H1 (cell line): ENCODE results near the gene CD81. TPM values are rescaled to one million over a fixed set of nuclear protein-coding genes. Genes with fewer than 3 reads are reported as not detected.

Experiments
- CEBPB ChIP-seq: IDR thresholded peaks from 2 replicates; pipeline ENCODE4 v1.6.1; 2012; ENCODE audit warnings: low read depth, low read length
- CHD7 ChIP-seq: fragments of 300-600 bp; sonication (generic); IDR thresholded peaks from 2 replicates; pipeline ENCODE4 v1.7.1; 2012; ENCODE audit warnings: low read length, moderate library complexity, mild to moderate bottlenecking, inconsistent platforms; ENCODE audit not compliant: insufficient replicate concordance
- HDAC2 ChIP-seq, 2 experiments: fragments of 300-600 bp in 1 of 2; sonication (generic) in 1 of 2; IDR thresholded peaks; 2 replicates each; pipeline ENCODE4 v1.6.1; 2011 to 2012; ENCODE audit warnings: low read depth in 2 of 2, low read length in 2 of 2, mild to moderate bottlenecking in 2 of 2, moderate library complexity in 2 of 2, borderline replicate concordance in 1 of 2, inconsistent platforms in 1 of 2
- MAX ChIP-seq: IDR thresholded peaks from 2 replicates; pipeline ENCODE4 v1.6.1; 2012; ENCODE audit warnings: inconsistent platforms
- SAP30 ChIP-seq: fragments of 300-600 bp; sonication (generic); IDR thresholded peaks from 2 replicates; pipeline ENCODE4 v1.7.1; 2012; ENCODE audit warnings: low read length, moderate library complexity, mild to moderate bottlenecking, inconsistent platforms; ENCODE audit not compliant: insufficient read depth, insufficient replicate concordance
- SP2 ChIP-seq: IDR thresholded peaks from 2 replicates; pipeline ENCODE4 v1.6.1; 2012; ENCODE audit warnings: mild to moderate bottlenecking, low read length, inconsistent platforms
- SP4 ChIP-seq: IDR thresholded peaks from 2 replicates; pipeline ENCODE4 v1.6.1; 2012; ENCODE audit warnings: low read length, inconsistent platforms
- polyA plus RNA-seq, 7 experiments: library from polyadenylated mRNA; depleted of rRNA in 3 of 7; stranded (reverse) in 5 of 7; unstranded in 2 of 7; fragments of >200 nt in 5 of 7; fragments of 200-250 nt in 2 of 7; gene quantifications; 1 replicate in 5 of 7; 2 replicates in 1 of 7; 4 replicates in 1 of 7; pipeline versions ENCODE4 v1.2.1 to v1.2.3, GENCODE V29; 2011 to 2013; ENCODE audit warnings: missing spikeins in 2 of 7, mixed read lengths in 2 of 7
- total RNA-seq: library from RNA; stranded (reverse); fragmentation: NEBNext Ultra II Directional; extraction: Animal tissue kit (Norgen Biotek cat#: 25700); gene quantifications from 2 replicates; pipeline ENCODE4 v1.2.1, GENCODE V29; 2021

CD81 gene
- total and polyA plus RNA-seq, 2 of the 8 experiments (the other 6 are each of a cell fraction or from before 2014, with no cell fraction given): 238 to 309 TPM

- no peak for TF ChIP-seq CHD7
- no peak for TF ChIP-seq MAX
- no peak for TF ChIP-seq HDAC2 (IDR thresholded peaks at IDR 0.05; ENCODE audit: borderline replicate concordance in 1 of 2, low read depth in 2 of 2, low read length in 2 of 2)
- TF ChIP-seq SAP30: no peak
- no peak for TF ChIP-seq CEBPB
- no peak for TF ChIP-seq SP2
- TF ChIP-seq SP4: no peak
These were observed 56.2 kb downstream of the CD81 start (continued) for GRCh38 chr11:2433106-2433925.
